Fibroblast of skin of left quadriceps (primary cell): ENCODE results near the gene COMMD3.
"Not testable (repeated sequence)": the region's sequence is repeated elsewhere in the genome, so short reads cannot be mapped to it uniquely, and the experiment has no call there.

Experiments
- DNase-seq, 2 experiments: peaks; one replicate each; pipeline ENCODE4 v3.0.0-alpha.2; 2013; ENCODE audit warnings: low read depth in 2 of 2

COMMD3 gene

DNA sequence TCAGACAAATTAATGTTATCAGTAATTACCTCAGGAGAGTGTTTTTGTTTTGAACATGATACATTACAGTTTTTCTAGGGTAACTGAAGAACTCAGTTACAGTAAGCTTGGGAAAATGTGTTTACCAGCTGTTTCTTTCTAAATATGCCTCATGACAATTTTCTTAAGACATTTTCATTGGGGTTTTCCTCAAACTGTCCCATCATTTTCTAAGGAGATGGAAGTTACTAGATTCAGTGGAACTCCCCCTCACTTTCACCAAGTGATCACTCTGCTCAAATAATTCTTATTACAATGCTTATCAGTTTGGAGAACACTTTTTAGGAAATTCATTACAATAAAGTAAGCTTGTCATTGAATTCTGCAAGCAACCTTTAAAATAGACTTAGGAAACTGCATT lies 22.7 kb downstream of the COMMD3 start:
- no peak for DNase-seq

- no peak for DNase-seq
Observed at GRCh38 chr10:22339761-22340328, 23.7 kb downstream of the COMMD3 start.

DNA sequence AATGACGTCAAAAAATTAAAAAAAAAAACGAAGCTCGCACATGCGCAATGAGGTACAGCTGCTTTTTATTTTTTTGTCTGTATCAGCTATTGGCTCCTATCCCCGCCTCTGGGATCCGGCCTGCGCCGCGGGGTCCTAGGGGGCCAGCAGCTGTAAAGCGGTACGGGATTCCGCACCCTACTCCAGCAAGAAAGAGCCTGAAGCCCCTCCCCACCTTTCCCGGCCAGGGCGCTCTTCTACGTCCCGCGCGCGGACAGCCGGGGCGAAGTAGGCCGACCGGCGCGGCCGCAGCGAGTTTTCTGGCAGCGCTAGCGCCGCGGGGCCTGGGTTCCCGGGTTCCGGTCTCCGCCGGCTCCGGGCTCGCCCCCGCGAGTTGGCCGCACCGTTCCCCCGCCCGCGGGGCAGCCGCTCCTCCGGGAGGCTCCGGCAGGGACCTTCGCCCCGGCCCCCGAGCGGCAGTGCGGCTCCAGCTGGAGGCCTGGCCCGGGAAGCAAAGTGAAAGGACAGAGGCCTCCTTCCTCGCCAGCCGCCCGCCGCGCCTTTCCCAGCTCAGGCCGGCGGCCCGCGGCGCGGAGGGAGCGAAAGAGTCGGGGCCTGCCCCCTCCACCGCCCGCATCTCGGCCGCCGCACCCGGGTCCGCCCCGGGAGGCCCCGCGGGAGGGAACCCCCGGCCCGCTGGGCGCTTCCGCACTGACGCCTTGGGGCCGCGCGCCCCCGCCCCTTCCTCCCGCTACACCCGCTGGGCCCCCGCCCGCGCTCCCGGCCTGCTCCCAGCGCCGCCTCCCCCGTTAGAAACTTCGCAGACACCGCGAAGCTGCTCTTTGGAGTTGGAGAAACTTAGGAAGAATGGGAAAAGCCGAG lies 24.4 kb downstream of the COMMD3 start:
- DNase-seq: peak; percentile 67 to 71

DNA sequence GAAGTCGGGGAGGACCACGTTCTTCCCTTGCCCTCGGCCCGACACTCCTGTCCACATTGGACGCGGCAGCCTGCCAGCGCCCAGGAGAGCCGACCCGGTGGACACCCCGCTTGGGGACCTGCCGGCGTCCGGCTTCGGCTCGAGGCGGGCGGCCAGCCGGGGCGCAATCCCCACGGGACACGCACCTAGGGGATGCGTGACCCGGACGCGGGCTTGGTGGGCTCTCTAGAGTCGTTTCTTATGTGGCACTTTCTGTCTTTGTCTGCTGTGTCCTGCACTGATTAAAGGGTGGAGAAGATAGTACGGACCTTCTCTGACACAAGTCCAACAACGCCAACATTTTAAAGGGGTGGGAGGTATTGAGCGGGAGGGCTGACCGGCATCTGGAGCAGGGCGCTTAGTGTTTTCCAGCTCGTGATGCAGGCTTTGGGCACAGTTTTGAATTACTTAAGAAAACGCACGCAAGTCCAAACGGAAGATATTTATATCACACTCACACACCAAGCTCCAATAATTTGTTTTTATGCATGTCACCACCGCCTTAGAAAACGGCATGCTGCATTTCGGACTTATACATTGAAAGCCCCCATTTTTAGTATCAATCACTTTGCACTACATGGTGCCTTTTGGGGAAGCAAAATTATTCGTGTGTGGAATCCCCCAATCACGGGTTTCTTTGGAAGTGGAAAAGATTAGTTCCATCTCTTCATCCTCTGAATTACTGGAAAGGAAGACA lies 25.2 kb downstream of the COMMD3 start:
- DNase-seq: no peak

DNA sequence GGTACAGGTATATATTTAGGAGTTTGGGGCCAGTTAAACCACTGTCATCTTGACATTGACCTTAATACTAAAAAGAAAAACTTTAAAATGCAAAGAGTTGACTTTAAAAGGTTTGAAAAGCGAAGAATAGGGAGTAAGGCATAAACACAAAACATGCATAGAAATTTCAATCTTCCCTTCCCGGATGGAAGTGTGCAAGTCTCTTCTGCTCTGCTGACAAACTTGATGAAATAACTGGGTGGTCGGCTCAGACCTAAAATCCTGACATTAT lies 25.7 kb downstream of the COMMD3 start:
- DNase-seq: no peak

DNA sequence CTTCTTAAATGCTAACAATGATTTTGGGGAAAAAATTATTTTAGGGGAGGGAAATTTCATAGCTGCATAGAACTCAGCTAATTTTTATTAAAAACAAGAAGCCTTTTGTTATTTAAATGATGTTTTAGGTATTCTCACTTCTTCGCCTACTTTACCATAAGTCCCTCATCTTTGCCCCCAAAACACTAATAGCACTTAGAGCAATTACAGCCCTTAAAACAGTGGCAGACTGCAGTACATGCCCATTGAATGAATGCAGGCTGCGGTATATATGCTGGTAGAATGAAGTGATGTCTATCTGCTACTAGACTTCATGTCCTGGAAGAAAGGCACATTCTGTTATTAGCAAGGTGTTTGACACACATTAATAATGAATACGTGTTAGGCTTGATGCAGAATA lies 26.2 kb downstream of the COMMD3 start:
- DNase-seq: no peak

- DNase-seq: no peak
Observed at GRCh38 chr10:22343731-22344130, 27.5 kb downstream of the COMMD3 start.

DNA sequence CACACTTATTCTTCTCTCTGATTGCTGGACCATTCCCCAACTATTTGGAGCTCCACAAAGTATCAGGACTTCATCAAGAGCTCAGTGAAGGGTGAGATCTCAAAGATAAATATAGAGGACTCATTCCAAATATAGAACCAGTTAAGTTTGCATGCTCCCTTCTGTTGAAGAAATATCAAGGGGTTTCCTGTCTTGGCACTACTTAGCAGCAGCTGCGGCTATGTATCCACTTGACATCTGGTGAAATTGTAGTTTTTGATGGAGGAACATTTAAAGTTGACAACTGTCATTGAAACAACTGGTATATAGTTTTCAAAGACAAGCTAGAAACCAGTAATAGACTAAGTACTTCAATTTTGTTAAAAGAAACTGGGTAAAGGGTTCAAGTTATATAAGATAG lies 28.1 kb downstream of the COMMD3 start:
- no peak for DNase-seq

DNA sequence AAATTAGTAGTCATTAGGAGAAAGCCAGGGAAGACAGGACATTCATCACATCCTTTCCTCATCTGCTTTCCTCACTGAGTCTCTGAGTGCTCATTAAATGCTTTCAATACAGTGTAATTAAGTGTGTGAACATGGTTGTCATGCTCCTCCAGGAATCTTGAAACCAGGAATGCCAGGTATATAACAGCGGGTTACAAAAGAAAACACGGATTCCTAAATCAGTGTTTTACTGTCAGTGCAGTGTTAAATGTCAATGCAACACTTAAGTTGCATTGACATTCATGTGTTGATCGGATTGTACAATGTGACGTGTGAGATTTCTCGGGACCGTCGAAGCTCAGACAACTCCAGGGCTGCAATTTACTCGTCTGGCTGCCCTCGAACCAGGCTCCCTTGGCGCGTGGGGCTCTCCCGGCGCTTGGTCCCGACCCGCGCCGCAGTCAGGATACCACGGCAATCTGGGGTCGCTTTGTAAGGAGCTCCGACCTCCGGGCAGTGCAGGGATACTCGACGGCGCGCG lies 28.7 kb downstream of the COMMD3 start:
- no peak for DNase-seq

- no peak for DNase-seq
Observed at GRCh38 chr10:22345301-22346095, 29.3 kb downstream of the COMMD3 start, which contains the start of gene SPAG6. TSS of gene SPAG6 (plus strand) at chr10:22345496. CDS start at chr10:22345612, 116 bp downstream.

DNA sequence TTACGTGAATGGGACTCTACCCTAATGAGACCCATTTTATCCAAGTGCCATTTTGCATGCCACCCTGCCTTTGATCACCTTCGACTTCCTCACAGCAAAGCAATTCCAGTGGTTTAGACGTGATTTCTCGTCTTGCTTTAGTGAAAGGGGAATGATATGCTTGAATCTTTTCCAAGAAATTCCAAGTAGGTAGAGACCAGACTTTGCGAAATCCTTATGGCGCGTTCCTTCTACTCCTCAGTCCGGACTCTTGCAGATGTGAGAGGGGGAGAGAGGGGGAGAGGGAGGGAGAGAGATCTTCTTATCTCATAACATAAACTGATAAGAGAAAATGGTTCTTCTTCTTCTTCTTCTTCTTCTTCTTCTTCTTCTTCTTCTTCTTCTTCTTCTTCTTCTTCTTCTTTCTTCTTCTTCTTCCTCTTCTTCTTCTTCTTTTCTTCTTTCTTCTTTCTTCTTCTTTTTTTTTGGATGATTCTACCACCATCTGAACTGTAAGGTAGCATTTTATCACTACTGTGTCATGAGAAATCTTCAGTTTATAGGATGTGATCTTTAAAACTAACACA lies 30.0 kb downstream of the COMMD3 start:
- DNase-seq: no peak

GRCh38 chr10:22349755-22350154 lies 33.6 kb downstream of the COMMD3 start:
- no peak for DNase-seq

GRCh38 chr10:22351131-22351703 lies 35.0 kb downstream of the COMMD3 start:
- no peak for DNase-seq

DNA sequence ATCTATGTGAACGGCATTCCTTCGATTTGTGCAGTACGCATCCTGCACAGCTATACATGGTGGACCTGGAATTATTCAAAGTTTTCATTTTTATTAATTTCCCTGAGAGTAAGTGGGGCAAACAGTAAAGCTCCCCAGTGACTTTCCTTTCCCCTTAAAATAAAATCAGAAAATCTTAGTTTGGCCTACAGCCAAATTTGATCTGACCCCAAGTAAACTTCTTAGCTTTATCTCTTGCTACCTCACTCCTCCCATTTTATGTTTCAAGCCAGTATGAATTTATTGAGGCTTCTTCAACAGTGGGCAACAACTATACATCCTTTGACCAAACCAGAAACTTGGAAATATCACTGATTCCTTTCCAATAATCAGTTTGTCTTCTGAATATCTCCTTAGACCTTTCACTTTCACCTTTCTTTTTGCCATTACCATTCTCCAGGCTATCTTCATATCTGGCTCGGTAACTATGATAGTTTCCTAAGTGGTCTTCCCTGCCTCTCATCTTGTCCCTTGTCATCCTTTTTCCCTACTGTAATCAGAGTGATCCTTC lies 40.2 kb downstream of the COMMD3 start:
- no peak for DNase-seq

- not testable (repeated sequence) for DNase-seq
Observed at GRCh38 chr10:22357770-22358169, 41.6 kb downstream of the COMMD3 start.

DNA sequence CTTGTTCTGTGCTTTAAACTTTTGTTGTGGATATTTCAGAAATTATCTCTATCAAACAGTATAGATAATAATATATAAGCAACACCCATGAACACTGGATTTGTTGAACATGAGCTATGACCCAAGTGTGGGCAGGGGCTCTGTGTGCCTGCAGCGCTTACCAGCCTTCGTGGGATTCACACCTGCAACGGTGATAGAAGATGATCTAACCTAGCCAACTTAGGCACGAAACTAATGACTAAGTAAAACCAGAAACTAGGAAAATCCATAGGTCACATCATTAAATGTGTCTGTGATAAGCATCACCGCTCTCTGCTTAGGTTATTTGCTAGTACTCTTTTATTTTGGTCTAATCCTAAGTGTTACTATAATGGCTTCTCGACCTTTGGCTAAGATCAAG lies 47.1 kb downstream of the COMMD3 start:
- no peak for DNase-seq

GRCh38 chr10:22364407-22365140 lies 48.4 kb downstream of the COMMD3 start:
- DNase-seq: no peak

GRCh38 chr10:22365233-22365632 lies 49.0 kb downstream of the COMMD3 start:
- no peak for DNase-seq

DNA sequence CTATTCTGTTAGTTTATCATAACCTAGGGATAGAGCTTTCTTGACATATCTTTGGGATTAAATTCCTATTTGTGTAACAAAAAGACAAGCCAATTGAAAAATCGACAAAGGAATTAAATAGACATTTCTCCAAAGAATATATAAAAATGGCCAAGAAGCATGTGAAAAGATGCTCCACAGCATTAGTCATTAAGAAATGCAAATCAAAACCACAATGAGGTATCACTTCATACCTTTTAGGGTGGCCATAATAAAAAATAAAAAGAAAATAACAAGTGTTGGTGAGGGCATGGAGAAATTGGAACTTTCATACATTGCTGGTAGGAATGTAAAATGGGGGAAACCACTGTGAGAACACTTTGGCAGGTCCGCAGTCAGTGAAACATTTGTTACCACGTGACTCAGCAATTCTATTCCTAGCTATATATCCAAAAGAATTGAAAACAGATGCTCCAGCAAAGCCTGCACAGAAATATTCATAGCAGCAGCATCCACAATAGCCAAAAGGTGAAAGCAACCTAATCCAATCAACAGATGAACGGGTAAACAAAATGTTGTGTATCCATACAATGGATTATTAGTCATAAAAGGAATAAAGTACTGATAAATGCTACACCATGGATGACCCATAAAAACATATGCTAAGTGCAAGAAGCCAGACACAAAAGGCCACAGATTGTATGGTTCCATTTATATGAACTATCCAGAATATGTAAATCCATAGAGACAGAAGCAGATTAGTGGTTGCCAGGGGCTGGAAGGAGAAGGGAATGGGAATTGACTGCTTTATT lies 49.7 kb downstream of the COMMD3 start:
- DNase-seq: peak; percentile 49 to 52

DNA sequence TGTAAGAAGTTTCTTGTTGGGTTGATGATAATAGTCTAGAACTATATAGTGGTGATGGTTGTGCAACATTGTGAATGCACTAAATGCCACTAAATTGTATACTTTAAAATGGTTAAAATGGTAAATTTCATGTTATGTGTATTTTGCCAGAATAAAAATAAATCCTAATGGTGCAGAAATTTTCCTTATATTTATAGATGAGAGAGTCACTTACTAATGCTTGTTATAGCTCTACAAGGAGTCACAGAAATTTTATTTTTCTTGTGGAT lies 50.2 kb downstream of the COMMD3 start:
- DNase-seq: no peak
